22Rv1 (cell line): ENCODE measurements around the gene SRXN1.

ENCODE experiments used
- CTCF ChIP-seq: fragments of 450-650 bp; IDR thresholded peaks from 2 replicates; pipeline ENCODE4 v1.5.1; 2017; ENCODE audit warnings: mild to moderate bottlenecking
- ZFX ChIP-seq: fragments of 450-650 bp; IDR thresholded peaks from 2 replicates; pipeline ENCODE4 v1.6.1; 2017; ENCODE audit warnings: antibody characterized with exemption, borderline replicate concordance

DNA sequence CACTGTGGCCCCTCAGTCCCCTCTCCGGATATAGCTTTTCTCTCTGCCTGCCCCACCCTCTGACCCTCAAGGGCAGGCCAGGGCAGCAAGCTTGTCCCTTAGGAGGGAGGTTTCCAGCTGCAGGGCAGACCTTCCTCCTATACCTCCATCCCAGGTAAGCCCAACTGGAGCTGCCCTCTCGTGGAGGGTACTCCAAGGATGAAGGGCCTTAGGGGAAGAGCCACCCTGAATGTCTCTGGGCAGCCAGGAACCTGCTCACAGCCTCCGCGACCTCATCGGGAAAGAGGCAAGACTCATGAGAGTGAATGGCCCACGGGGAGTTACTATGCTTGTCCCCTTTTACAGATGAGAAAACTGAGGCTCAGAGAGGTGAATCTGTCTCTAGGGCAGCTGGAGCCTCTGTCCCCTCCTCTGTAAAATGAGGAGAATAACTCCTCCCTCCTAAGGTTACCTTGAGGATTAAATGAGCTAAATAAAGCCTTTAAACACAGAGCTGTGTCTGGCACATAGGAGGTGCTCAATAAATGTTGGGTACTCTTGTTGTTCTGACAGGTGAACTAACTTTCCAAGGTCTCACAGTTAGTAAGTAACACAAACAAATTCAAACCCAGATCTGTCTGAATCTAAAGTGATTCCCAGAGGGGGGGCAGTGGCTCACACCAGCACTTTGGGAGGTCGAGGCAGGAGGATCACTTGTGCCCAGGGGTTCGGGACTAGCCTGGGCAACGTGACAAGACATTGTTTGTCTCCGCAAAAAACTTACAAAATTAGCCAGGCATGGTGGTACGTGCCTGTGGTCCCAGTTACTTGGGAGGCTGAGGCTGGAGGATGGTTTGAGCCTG, 12.1 kb downstream of the SRXN1 start:
- no peak for TF ChIP-seq CTCF
- TF ChIP-seq ZFX = no peak
